Activated CD8-positive, alpha-beta T cell treated with anti-CD3 and anti-CD28 coated beads for 36 hours (primary cell): Measurements from ENCODE around the gene OSTF1. TPM values are rescaled to one million over a fixed set of nuclear protein-coding genes. Genes with fewer than 3 reads are reported as not detected.
A peak's percentile ranks its signal among the peaks of the same experiment; 100 is the strongest.

ENCODE experiments used
- ATAC-seq: fragments of 200-7000 bp; cut with Tn5 transposase; one replicate; pipeline ENCODE4 v1.10.0; 2021; ENCODE audit warnings: mild to moderate bottlenecking, moderate library complexity
- CTCF ChIA-PET: fragments of 350-600 bp; sonication (Branson Sonifier 250); formaldehyde crosslinking; loops from one replicate; lab custom pipeline; 2021; ENCODE audit warnings: antibody characterized with exemption; lab: Charles Lee
- POLR2A ChIA-PET: fragments of 350-600 bp; sonication (Branson Sonifier 250); formaldehyde crosslinking; loops from one replicate; lab custom pipeline; 2021; ENCODE audit warnings: antibody characterized with exemption; lab: Charles Lee
- DNase-seq: peaks from one replicate; pipeline ENCODE4 v3.0.0-alpha.2; 2020
- H3K27ac Mint-ChIP-seq: one replicate; pipeline ENCODE4 v1.8.0; 2021; ENCODE audit warnings: mild to moderate bottlenecking, mixed read lengths
- H3K27me3 Mint-ChIP-seq: one replicate; pipeline ENCODE4 v1.8.0; 2021; ENCODE audit warnings: mixed read lengths
- H3K36me3 Mint-ChIP-seq: one replicate; pipeline ENCODE4 v1.8.0; 2021; ENCODE audit warnings: low read depth, mixed read lengths
- H3K4me1 Mint-ChIP-seq: one replicate; pipeline ENCODE4 v1.8.0; 2021; ENCODE audit warnings: low read depth, mixed read lengths
- H3K4me3 Mint-ChIP-seq: one replicate; pipeline ENCODE4 v1.8.0; 2021; ENCODE audit warnings: mild to moderate bottlenecking, moderate library complexity, mixed read lengths
- H3K9me3 Mint-ChIP-seq: one replicate; pipeline ENCODE4 v1.8.0; 2021; ENCODE audit warnings: mixed read lengths
- intact Hi-C: fragments of 100-400 bp; cut with micrococcal nuclease; formaldehyde crosslinking; loops from one replicate; pipeline ENCODE4 v1.10.0; 2022
- total RNA-seq, 2 experiments: library from RNA; stranded (reverse); gene quantifications; one replicate each; pipeline ENCODE4 v1.2.3, GENCODE V29; 2021
- TF ChIP-seq, protein P1 (sequence below): fragments of 200-600 bp; IDR thresholded peaks from one replicate; pipeline ENCODE4 v1.8.0; 2022; ENCODE audit warnings: antibody characterized with exemption, mild to moderate bottlenecking

OSTF1 gene
- total RNA-seq, 2 experiments from 2014 or later: 52.2 to 55.3 TPM

DNA sequence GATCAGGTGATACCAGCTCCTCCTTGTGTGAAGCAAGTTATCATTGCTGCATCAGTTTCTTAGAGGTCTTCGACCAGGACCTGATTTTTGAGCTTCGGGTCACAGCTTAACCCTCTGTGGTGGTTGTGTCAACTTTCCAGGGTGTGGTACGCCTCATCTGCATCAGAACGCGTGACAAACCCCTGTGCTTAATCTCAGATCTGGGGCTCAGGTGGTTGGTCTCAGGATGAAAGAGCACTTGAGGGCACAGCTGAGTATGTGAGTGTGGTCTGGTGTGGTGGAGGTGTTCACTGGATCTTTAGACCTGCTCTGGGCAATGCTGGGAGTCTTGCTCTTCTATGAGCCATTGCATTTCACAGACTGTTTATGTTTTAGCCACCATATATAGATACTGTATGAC, 64.1 kb downstream of the OSTF1 start:
- peak overlapping the region; percentile 54 for H3K27ac Mint-ChIP-seq
- POLR2A ChIA-PET: interaction anchor here (0.8 to 2.1 kb wide), 7 partner anchors 14 to 200 kb away, joined by 3 to 10 read pairs (median 3); partner anchors contain the start of genes C9orf40, NMRK1 and OSTF1

DNA sequence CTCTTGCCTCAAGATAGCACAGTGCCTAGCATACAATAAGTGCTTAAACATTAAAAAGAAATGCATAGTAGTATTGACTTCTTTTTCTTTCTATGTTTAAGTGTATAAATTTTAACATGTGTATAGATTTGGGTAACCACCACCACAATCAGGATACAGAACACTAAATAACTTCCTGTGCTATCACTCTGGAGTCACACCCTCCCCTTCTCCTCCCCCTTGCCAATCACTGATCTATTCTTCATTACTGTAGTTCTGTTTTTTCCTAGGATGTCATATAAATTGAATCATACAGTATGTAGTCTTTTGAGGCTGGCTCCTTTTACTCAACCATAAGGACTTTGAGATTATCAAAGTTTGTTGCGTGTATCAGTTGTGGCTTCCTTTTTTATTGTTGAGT, 68.5 kb downstream of the OSTF1 start:
- Mint-ChIP-seq H3K36me3 (no peaks in the 10 kb centered on the region), H3K4me1 (peaks cover 29% of the 10 kb centered on the region), H3K9me3 (no peaks in the 10 kb centered on the region), H3K4me3 (no peak overlapping the region), H3K27me3 (no peaks in the 10 kb centered on the region), H3K27ac (no peak overlapping the region)
- ChIA-PET POLR2A (no interaction called here), CTCF (no interaction called here)
- no peak for ATAC-seq
- TF ChIP-seq, protein P1, sequence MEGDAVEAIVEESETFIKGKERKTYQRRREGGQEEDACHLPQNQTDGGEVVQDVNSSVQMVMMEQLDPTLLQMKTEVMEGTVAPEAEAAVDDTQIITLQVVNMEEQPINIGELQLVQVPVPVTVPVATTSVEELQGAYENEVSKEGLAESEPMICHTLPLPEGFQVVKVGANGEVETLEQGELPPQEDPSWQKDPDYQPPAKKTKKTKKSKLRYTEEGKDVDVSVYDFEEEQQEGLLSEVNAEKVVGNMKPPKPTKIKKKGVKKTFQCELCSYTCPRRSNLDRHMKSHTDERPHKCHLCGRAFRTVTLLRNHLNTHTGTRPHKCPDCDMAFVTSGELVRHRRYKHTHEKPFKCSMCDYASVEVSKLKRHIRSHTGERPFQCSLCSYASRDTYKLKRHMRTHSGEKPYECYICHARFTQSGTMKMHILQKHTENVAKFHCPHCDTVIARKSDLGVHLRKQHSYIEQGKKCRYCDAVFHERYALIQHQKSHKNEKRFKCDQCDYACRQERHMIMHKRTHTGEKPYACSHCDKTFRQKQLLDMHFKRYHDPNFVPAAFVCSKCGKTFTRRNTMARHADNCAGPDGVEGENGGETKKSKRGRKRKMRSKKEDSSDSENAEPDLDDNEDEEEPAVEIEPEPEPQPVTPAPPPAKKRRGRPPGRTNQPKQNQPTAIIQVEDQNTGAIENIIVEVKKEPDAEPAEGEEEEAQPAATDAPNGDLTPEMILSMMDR: no peak
- intact Hi-C loops: no loop called here
- DNase-seq: no peak

More for the DNA sequence above, 64.1 kb downstream of the OSTF1 start:
- H3K9me3 Mint-ChIP-seq: no peaks in the 10 kb centered on the region
- peak overlapping the region; percentile 11 for H3K4me3 Mint-ChIP-seq
- peaks cover 66% of the 10 kb centered on the region for H3K4me1 Mint-ChIP-seq
- no peaks in the 10 kb centered on the region for H3K27me3 Mint-ChIP-seq
- intact Hi-C loops: loop anchor here (5.0 kb wide), 2 partner anchors 65 to 130 kb away; partner anchors contain the start of genes NMRK1 and OSTF1
- DNase-seq (peak; percentile 85), ATAC-seq (peak; percentile 75)
- CTCF ChIA-PET: interaction anchor here (0.6 to 1.7 kb wide), 6 partner anchors 10 to 64 kb away, joined by 3 to 12 read pairs (median 4); partner anchors contain the start of gene OSTF1
- TF ChIP-seq, protein P1: no peak
- peaks cover 12% of the 10 kb centered on the region for H3K36me3 Mint-ChIP-seq

DNA sequence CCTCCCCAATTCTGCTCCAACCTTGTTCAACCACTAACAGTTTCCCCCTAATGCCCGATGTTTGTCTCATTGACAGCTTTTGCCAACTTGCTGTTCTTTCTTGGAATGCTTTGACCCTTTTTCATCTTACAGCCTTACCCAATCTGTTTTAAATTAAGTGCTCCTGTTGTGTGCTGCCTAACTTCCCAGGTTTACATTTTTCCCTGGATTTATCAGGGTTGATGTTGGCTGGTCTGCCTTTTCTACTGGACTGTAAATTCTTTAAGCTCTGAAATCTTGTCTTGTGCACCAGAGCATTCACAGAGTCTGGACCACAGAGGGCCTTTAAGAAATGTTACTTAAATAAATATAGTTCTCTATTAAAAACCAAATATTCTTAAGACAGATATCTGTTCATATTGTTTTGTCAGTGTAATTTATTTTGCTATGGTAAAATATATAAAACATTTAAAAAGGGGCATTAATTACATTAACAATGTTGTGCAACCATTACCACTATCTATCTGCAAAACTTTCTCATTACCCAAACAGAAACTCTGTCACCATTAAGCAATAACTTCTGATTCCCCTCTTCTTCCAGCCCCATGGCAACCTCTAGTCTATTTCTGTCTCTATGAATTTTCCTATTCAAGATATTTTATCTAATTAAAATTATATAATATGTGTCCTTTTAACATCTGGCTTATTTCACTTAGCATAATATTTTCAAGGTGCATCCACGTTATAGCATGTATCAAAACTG, 73.0 kb downstream of the OSTF1 start:
- ATAC-seq (no peak), DNase-seq (no peak)
- Mint-ChIP-seq H3K4me1 (peaks cover 6% of the 10 kb centered on the region), H3K36me3 (peaks cover 2% of the 10 kb centered on the region), H3K4me3 (no peak overlapping the region), H3K27ac (no peak overlapping the region), H3K9me3 (peaks cover 3% of the 10 kb centered on the region), H3K27me3 (no peaks in the 10 kb centered on the region)
- CTCF ChIA-PET: interaction anchor here (1.5 kb wide), 1 partner anchor 24 kb away, joined by 7 read pairs; no protein-coding TSS in a partner anchor
- intact Hi-C loops: no loop called here
- POLR2A ChIA-PET: no interaction called here
- TF ChIP-seq, protein P1: no peak

DNA sequence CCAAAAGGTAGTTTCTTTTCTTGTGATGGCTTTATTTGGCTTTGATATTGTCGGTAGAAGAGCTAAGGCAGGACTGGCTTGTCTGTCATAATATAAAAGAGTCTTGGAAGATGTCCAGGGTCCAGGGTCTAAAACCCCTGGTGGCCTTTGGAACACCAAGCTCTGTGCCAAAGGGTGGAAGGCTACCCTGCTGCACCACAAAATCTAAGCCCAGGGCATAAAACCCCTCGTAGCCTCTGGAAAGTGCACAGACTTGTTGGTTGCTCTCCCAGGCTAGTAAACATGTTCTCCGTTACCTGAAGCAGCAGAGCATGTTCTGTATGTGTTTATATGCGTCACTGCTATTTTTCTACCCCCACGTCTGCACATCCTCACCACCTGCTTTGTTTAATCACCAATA, 75.5 kb downstream of the OSTF1 start:
- H3K36me3 Mint-ChIP-seq: peaks cover 25% of the 10 kb centered on the region
- DNase-seq: no peak
- no peaks in the 10 kb centered on the region for H3K27me3 Mint-ChIP-seq
- H3K4me3 Mint-ChIP-seq: no peak overlapping the region
- peaks cover 10% of the 10 kb centered on the region for H3K4me1 Mint-ChIP-seq
- intact Hi-C loops: no loop called here
- CTCF ChIA-PET: interaction anchor here (1.7 kb wide), 1 partner anchor 138 kb away, joined by 3 read pairs; no protein-coding TSS in a partner anchor
- no peak overlapping the region for H3K27ac Mint-ChIP-seq
- POLR2A ChIA-PET: interaction anchor here (1.3 kb wide), 1 partner anchor 137 kb away, joined by 3 read pairs; no protein-coding TSS in a partner anchor
- no peak for ATAC-seq
- H3K9me3 Mint-ChIP-seq: peaks cover 12% of the 10 kb centered on the region
- TF ChIP-seq, protein P1: no peak

DNA sequence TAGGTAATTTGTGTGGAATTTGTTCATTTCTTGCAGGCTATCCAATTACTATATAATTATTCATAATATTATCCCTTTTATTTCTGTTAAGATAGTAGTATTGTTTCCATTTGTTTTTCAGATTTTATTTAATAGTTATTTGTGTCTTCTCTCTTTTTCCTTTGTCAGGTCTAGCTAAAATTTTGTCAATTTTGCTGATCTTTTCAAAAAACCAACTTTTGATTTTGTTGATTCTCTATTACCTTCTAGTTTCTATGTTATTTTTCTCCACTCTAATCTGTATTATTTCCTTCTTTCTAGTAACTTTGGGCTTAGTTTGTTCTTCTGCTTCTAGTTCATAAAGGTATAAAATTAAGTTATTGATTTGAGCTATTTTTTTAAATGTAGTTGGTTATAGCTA, 76.3 kb downstream of the OSTF1 start:
- H3K36me3 Mint-ChIP-seq: peaks cover 31% of the 10 kb centered on the region
- no peak for DNase-seq
- no peak overlapping the region for H3K27ac Mint-ChIP-seq
- no peak for ATAC-seq
- ChIA-PET POLR2A (no interaction called here), CTCF (interaction anchor here (1.1 kb wide), 1 partner anchor 21 kb away, joined by 9 read pairs; no protein-coding TSS in a partner anchor)
- no peaks in the 10 kb centered on the region for H3K27me3 Mint-ChIP-seq
- peaks cover 10% of the 10 kb centered on the region for H3K4me1 Mint-ChIP-seq
- intact Hi-C loops: no loop called here
- TF ChIP-seq, protein P1: no peak
- no peak overlapping the region for H3K4me3 Mint-ChIP-seq
- H3K9me3 Mint-ChIP-seq: peaks cover 12% of the 10 kb centered on the region
